Stimulated activated CD4-positive, alpha-beta T cell treated with anti-CD3 and anti-CD28 coated beads, TNF-alpha, amount 100 ng/mL, for 48 hours (primary cell): Measurements from ENCODE around the gene CLIP1.

Source experiments
- DNase-seq, 3 donors: peaks; one replicate each; pipeline ENCODE4 v3.0.0-alpha.2; 2020; ENCODE audit warnings: low read depth in 3 of 3

Gene CLIP1

DNA sequence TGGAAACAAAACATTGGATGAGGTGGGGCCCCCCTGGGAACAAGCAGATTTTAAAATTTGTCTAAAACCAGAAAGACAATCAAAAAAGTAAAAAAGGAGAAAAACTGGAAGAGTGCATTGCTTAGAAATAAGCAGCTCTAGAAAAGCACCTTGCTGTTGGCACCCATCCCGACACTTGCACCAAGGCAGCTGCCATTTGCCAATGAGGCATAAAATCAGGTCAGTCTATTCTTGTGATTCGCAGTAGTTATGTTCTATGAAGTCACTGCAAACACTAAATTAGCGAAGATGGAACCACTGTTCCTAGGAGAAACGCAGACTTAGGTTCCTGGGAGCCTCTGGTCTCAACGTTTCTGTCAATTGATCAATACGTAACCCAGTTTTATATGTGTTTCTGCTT lies 172.4 kb downstream of the CLIP1 start:
- DNase-seq = no peak

DNA sequence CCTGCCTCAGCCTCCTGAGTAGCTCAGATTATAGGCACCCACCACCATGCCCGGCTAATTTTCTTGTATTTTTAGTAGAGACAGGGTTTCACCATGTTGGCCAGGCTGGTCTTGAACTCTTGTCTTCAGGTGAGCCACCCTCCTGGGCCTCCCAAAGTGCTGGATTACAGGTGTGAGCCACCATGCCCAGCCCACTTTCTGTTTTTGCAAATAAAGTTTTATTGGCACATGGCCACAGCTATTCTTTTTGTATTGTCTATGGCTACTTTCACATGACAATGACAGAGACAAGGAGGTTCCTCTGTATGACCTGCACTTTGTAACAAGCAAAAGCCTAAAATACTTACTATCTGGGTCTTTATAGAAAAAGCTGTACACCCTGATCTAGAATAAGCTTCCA lies 176.9 kb downstream of the CLIP1 start:
- no peak for DNase-seq

GRCh38 chr12:122244565-122245371 lies 177.7 kb downstream of the CLIP1 start:
- DNase-seq = no peak

DNA sequence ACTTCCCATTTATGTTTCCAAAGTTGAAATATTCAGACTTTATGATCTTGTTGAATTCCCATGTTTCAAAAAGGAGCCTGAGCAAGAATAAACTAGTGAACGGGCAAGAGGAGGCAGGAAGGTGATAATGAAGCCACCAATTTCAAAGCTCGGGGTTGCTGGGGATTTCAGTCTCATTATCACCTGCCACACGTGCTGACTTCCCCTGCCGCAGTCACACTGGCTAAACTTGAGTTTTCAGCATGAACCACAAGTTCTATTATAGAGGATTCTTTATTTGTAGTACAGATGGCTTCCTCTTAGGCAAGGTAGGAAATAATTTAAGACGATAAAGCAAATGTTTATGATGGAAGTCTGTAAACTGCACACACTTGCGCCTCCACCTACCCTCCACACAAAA lies 178.5 kb downstream of the CLIP1 start:
- no peak for DNase-seq

- DNase-seq = no peak
Observed at GRCh38 chr12:122238861-122239260, 183.6 kb downstream of the CLIP1 start.

GRCh38 chr12:122235741-122236140 lies 186.7 kb downstream of the CLIP1 start:
- DNase-seq = no peak

- DNase-seq = no peak
Observed at GRCh38 chr12:122232691-122233090, 189.8 kb downstream of the CLIP1 start.

- DNase-seq = no peak
Observed at GRCh38 chr12:122230798-122231197, 191.7 kb downstream of the CLIP1 start.

- no peak for DNase-seq
Observed at GRCh38 chr12:122228092-122228491, 194.4 kb downstream of the CLIP1 start.

DNA sequence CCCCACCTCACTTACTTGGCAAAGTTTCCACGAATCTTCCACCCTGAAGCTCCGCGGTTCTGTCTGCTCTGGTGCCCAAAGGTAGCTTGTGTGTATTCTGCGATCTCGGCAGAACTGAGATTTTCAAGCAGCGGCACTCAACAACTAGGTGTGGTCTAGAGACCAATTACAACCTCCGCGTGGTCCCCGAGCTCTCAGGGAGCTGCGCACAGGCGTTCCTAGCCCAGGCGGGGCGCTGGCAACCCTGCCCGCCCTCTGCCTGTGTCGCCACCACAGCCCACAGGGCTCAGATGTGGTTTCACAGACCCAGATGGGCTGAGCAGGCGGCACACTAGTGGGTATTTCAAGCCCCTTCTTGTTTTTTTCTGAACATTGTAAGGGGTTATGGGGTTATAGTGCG lies 195.1 kb downstream of the CLIP1 start:
- DNase-seq = no peak

DNA sequence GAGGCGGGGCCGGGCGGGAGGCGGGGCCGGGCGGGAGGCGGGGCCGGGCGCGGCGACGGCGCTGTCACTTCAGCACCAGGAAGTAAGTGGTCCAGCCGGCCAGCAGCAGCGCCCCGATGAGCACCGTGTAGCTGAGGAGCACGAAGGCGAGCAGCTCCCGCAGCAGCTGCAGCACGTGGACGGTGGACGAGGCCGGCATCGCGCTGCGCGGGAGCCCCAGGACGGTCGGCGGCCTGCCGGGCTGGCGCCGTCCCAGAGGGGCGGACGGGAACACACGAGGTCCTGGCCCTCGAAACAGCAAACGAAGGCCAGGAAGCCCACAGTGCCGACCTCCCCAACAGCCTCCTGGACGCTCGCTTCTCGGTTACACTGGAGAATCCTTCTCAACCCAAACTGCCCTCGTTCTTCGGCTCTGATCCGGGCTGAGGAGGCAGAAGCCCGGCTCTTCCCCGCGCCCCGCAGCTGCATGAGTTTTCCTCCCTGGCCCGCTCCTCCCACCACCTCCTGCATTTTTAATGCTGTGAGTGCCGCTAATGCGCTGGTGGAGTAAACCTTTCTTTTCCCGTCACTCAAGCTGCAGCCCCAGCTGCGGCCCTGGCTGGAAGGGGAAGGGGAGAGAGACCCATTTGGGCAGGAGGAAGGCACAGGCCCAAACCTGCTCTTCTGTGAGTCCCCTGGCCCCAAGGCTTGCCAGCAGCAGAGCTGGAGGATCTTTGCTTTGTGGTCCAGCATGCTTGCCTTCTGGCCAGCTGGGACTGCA lies 195.9 kb downstream of the CLIP1 start:
- DNase-seq = no peak

DNA sequence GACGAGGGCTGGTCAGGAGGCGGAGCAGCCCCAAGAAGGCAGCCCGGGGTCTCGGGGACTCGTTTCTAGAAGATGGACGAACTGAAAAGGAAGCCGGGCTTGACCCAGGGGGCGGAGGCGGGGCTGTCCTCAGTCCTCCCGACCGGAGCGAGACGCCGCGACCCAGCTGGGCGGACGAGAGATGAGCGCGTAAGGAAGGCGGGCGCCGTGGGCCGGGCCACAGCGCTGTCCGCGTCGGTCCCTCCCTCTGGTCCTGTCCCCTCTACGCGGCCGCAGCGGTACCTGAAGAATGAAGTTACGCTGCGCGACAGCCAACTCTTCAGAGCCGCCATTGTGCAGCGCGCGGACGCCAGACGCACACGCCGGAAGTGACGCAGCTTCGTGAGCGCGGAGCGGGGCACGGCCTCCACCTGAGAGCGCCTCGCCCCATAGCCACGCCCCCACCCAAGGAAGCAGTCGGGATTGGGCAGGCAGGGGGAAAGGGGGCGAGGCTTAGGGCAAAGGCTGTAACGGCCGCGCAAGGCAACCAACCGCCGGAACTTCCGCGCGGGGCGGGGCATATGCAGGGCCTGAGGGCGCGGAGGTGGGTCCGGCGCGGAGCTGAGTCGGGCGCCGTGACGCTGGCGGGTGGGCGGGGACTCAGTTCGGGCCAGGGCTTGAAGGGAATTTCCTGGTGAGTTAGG lies 196.6 kb downstream of the CLIP1 start, which contains the start of gene DIABLO:
TSS of gene DIABLO (minus strand) at position 370 of the 683 bp plus-strand sequence. CDS start at position 332, 38 bp downstream.
- DNase-seq = peak; percentile 99 to 100 (median 100)
